OCI-LY7 (cell line): ENCODE data around the gene IL15RA. TPM values are rescaled to one million over a fixed set of nuclear protein-coding genes. Genes with fewer than 3 reads are reported as not detected.

Experiments used
- BruUV-seq: library from RNA; stranded (reverse); fragments of 400-500 nt; replicated peaks from 2 replicates; lab custom pipeline; 2021; lab: Mats Ljungman, UMichigan
- CTCF ChIA-PET: fragments of 300-600 bp; sonication (Branson Sonifier 250); formaldehyde crosslinking; loops from one replicate; lab custom pipeline; 2022; ENCODE audit warnings: antibody characterized with exemption; ENCODE audit not compliant: unreplicated experiment; lab: Charles Lee
- POLR2A ChIA-PET: fragments of 300-600 bp; sonication (Branson Sonifier 250); formaldehyde crosslinking; loops from one replicate; lab custom pipeline; 2022; ENCODE audit warnings: antibody characterized with exemption; lab: Charles Lee
- DNase-seq: peaks from one replicate; pipeline ENCODE4 v3.0.0-alpha.2; 2015; ENCODE audit warnings: low spot score
- H2AFZ ChIP-seq: fragments of 200-600 bp; sonication (generic), shearing (Covaris generic); 2 replicates; pipeline ENCODE4 v1.6.1; 2014; ENCODE audit warnings: mild to moderate bottlenecking, antibody characterized with exemption, low read length, moderate library complexity
- H3K27ac ChIP-seq: fragments of 200-600 bp; sonication (generic); 2 replicates; pipeline ENCODE4 v1.5.1; 2014; ENCODE audit warnings: mixed run types, low read depth, mild to moderate bottlenecking, moderate library complexity, low read length, inconsistent platforms; ENCODE audit not compliant: poor library complexity, severe bottlenecking
- H3K36me3 ChIP-seq: fragments of 200-600 bp; sonication (generic); 2 replicates; pipeline ENCODE4 v1.6.1; 2014; ENCODE audit warnings: mild to moderate bottlenecking, antibody characterized with exemption, low read length, moderate library complexity, mixed read lengths; ENCODE audit not compliant: insufficient read depth
- H3K4me1 ChIP-seq: fragments of 200-600 bp; sonication (generic); 2 replicates; pipeline ENCODE4 v1.5.1; 2014; ENCODE audit warnings: mild to moderate bottlenecking, low read length; ENCODE audit not compliant: insufficient read depth, poor library complexity, severe bottlenecking
- H3K4me2 ChIP-seq: fragments of 200-600 bp; sonication (generic); 2 replicates; pipeline ENCODE4 v1.6.1; 2014; ENCODE audit warnings: mild to moderate bottlenecking, low read length
- H3K4me3 ChIP-seq: fragments of 200-600 bp; sonication (generic); 2 replicates; pipeline ENCODE4 v1.5.1; 2014; ENCODE audit warnings: mild to moderate bottlenecking, low read depth, low read length; ENCODE audit not compliant: poor library complexity, severe bottlenecking
- H3K79me2 ChIP-seq: fragments of 200-600 bp; sonication (generic); 2 replicates; pipeline ENCODE4 v1.6.1; 2016; ENCODE audit warnings: low read depth, mild to moderate bottlenecking, low read length, moderate library complexity, mixed read lengths; ENCODE audit not compliant: insufficient read depth
- H3K9me2 ChIP-seq: fragments of 200-600 bp; sonication (generic); 2 replicates; pipeline ENCODE4 v1.6.1; 2016; ENCODE audit warnings: mild to moderate bottlenecking, low read length, mixed read lengths; ENCODE audit not compliant: insufficient read depth
- H3K9me3 ChIP-seq: fragments of 200-600 bp; sonication (generic); 2 replicates; pipeline ENCODE4 v1.6.1; 2014; ENCODE audit warnings: mild to moderate bottlenecking, mixed run types, low read length, mixed read lengths
- H4K20me1 ChIP-seq: fragments of 200-600 bp; sonication (generic); 2 replicates; pipeline ENCODE4 v1.6.1; 2014; ENCODE audit warnings: mild to moderate bottlenecking, antibody characterized with exemption, low read length, moderate library complexity, mixed read lengths; ENCODE audit not compliant: insufficient read depth
- CTCF ChIP-seq: fragments of 200-600 bp; sonication (generic); conservative IDR thresholded peaks from 2 replicates; pipeline ENCODE4 v1.5.1; 2014; ENCODE audit warnings: mild to moderate bottlenecking, antibody characterized with exemption, low read length, moderate library complexity, mixed read lengths
- EZH2phosphoT487 ChIP-seq: fragments of 200-600 bp; sonication (generic); IDR thresholded peaks from 2 replicates; pipeline ENCODE4 v1.6.1; 2018; ENCODE audit warnings: low read depth, borderline replicate concordance, mild to moderate bottlenecking, mixed run types, antibody characterized with exemption, low read length, moderate library complexity, mixed read lengths
- intact Hi-C: fragments of 100-400 bp; cut with micrococcal nuclease; formaldehyde crosslinking; loops from one replicate; pipeline ENCODE4 v1.10.0; 2022; ENCODE audit not compliant: unreplicated experiment
- total RNA-seq, 2 experiments: library from RNA; depleted of rRNA in 1 of 2; stranded (reverse); fragments of >200 nt in 1 of 2; shearing (Covaris generic) in 1 of 2; gene quantifications; 2 replicates each; pipeline ENCODE4 v1.2.3, GENCODE V29; 2014 to 2022

Gene IL15RA
- total RNA-seq, 2 experiments from 2014 or later = 5.9 to 14.5 TPM

- intact Hi-C loops = no loop called here
- H3K27ac ChIP-seq = no peak overlapping the region
- no peaks in the 10 kb centered on the region for H3K79me2 ChIP-seq
- no peak overlapping the region for H2AFZ ChIP-seq
- DNase-seq = no peak
- no peak overlapping the region for H3K4me3 ChIP-seq
- TF ChIP-seq EZH2phosphoT487 = no peak
- no peak for TF ChIP-seq CTCF
- peaks cover 48% of the 10 kb centered on the region for H3K36me3 ChIP-seq
- H4K20me1 ChIP-seq = no peaks in the 10 kb centered on the region
- no peaks in the 10 kb centered on the region for H3K9me3 ChIP-seq
- no peaks in the 10 kb centered on the region for H3K9me2 ChIP-seq
- CTCF ChIA-PET = no interaction called here
- POLR2A ChIA-PET = interaction anchor here (0.7 kb wide), 1 partner anchor 20 kb away, joined by 4 read pairs; no protein-coding TSS in a partner anchor
- no TSS peak for BruUV-seq
- H3K4me2 ChIP-seq = no peak overlapping the region
- peaks cover 8% of the 10 kb centered on the region for H3K4me1 ChIP-seq
Observed at GRCh38 chr10:5905854-5906507, 71.4 kb downstream of the IL15RA start.

GRCh38 chr10:5904227-5904626 is 73.1 kb downstream of the IL15RA start:
- POLR2A ChIA-PET = interaction anchor here (1.1 to 2.3 kb wide), 4 partner anchors 10 to 91 kb away, joined by 4 to 9 read pairs (median 6); partner anchors contain the start of gene GDI2
- intact Hi-C loops = no loop called here

More at GRCh38 chr10:5904227-5904626, 73.1 kb downstream of the IL15RA start:
- no peak overlapping the region for H3K4me2 ChIP-seq
- no TSS peak for BruUV-seq
- CTCF ChIA-PET = no interaction called here
- H2AFZ ChIP-seq = no peak overlapping the region
- no peak overlapping the region for H3K27ac ChIP-seq
- H3K4me3 ChIP-seq = no peak overlapping the region
- DNase-seq = peak; percentile 27
- H4K20me1 ChIP-seq = no peaks in the 10 kb centered on the region
- H3K36me3 ChIP-seq = peaks cover 31% of the 10 kb centered on the region
- H3K9me3 ChIP-seq = no peaks in the 10 kb centered on the region
- H3K4me1 ChIP-seq = peaks cover 8% of the 10 kb centered on the region
- TF ChIP-seq CTCF = no peak
- TF ChIP-seq EZH2phosphoT487 = no peak
- no peaks in the 10 kb centered on the region for H3K79me2 ChIP-seq
- no peaks in the 10 kb centered on the region for H3K9me2 ChIP-seq
